ENCODE measurements around the gene INPP1.

GRCh38 chr2:190369635-190370034 lies 26.2 kb downstream of the INPP1 start:
- no peak for TF ChIP-seq ZFP30 (CRISPR knock-in tag; IDR thresholded peaks at IDR 0.05)
- no peak for TF ChIP-seq CSDC2 (CRISPR knock-in tag; IDR thresholded peaks at IDR 0.05)
- no peak for TF ChIP-seq POU6F1 (CRISPR knock-in tag; IDR thresholded peaks at IDR 0.05; ENCODE audit: borderline replicate concordance, low read depth)
- TF ChIP-seq ZNF70 (CRISPR knock-in tag; IDR thresholded peaks at IDR 0.05) = no peak
- no peak for TF ChIP-seq ZFP3 (CRISPR knock-in tag; IDR thresholded peaks at IDR 0.05)
- no peak for TF ChIP-seq CREB5 (CRISPR knock-in tag; IDR thresholded peaks at IDR 0.05; ENCODE audit: low read depth)
- no peak for TF ChIP-seq ESRRG (CRISPR knock-in tag; IDR thresholded peaks at IDR 0.05)
- no peak for TF ChIP-seq SNAI2 (CRISPR knock-in tag; IDR thresholded peaks at IDR 0.05)
- TF ChIP-seq RARB (CRISPR knock-in tag; IDR thresholded peaks at IDR 0.05) = no peak
- no peak for TF ChIP-seq PATZ1 (CRISPR knock-in tag; IDR thresholded peaks at IDR 0.05; ENCODE audit: borderline replicate concordance)
- no peak for TF ChIP-seq OSR1 (CRISPR knock-in tag; IDR thresholded peaks at IDR 0.05)
- TF ChIP-seq TOX (CRISPR knock-in tag; IDR thresholded peaks at IDR 0.05; ENCODE audit: borderline replicate concordance) = no peak
- TF ChIP-seq GLIS3 (CRISPR knock-in tag; IDR thresholded peaks at IDR 0.05) = no peak
- TF ChIP-seq ARNTL (CRISPR knock-in tag; IDR thresholded peaks at IDR 0.05; ENCODE audit: borderline replicate concordance, low read depth) = no peak
